NCI-H1105 (cell line): ENCODE measurements around the gene SLC2A4.
A peak's percentile ranks its signal among the peaks of the same experiment; 100 is the strongest.

Source experiments
- DNase-seq: peaks from one replicate; lab custom pipeline; 2025; lab: John Stamatoyannopoulos, UW

SLC2A4 gene

GRCh38 chr17:7279448-7279847, 2.1 kb upstream of the SLC2A4 start:
- DNase-seq, result no peak

GRCh38 chr17:7280519-7281073, 922 bp upstream of the SLC2A4 start:
- peak; percentile 89 for DNase-seq

- DNase-seq, result peak; percentile 35
Observed at GRCh38 chr17:7281953-7282751, 634 bp downstream of the SLC2A4 start.

- no peak for DNase-seq
Observed at GRCh38 chr17:7282752-7283321, 1.3 kb downstream of the SLC2A4 start.

- no peak for DNase-seq
Observed at GRCh38 chr17:7283471-7284216, 2.1 kb downstream of the SLC2A4 start.

GRCh38 chr17:7284911-7285310, 3.4 kb downstream of the SLC2A4 start:
- DNase-seq, result no peak

GRCh38 chr17:7285679-7286078, 4.2 kb downstream of the SLC2A4 start:
- DNase-seq, result no peak

- no peak for DNase-seq
Observed at GRCh38 chr17:7289256-7290032, 7.9 kb downstream of the SLC2A4 start.

- DNase-seq, result no peak
Observed at GRCh38 chr17:7290166-7290565, 8.6 kb downstream of the SLC2A4 start.

- no peak for DNase-seq
Observed at GRCh38 chr17:7290685-7291084, 9.2 kb downstream of the SLC2A4 start.

GRCh38 chr17:7292194-7292593, 10.7 kb downstream of the SLC2A4 start:
- DNase-seq, result no peak

- DNase-seq, result no peak
Observed at GRCh38 chr17:7292729-7293128, 11.2 kb downstream of the SLC2A4 start.

- no peak for DNase-seq
Observed at GRCh38 chr17:7293159-7293558, 11.6 kb downstream of the SLC2A4 start.

GRCh38 chr17:7293816-7294613, 12.5 kb downstream of the SLC2A4 start:
- peak; percentile 63 for DNase-seq

GRCh38 chr17:7294614-7295153, 13.2 kb downstream of the SLC2A4 start, which contains the start of gene YBX2:
YBX2 (minus strand) TSS chr17:7294639; CDS start chr17:7294500, 139 bp downstream.
- peak; percentile 93 for DNase-seq

GRCh38 chr17:7295230-7296180, 14.0 kb downstream of the SLC2A4 start:
- no peak for DNase-seq

- DNase-seq, result peak; percentile 93
Observed at GRCh38 chr17:7296189-7296861, 14.8 kb downstream of the SLC2A4 start.

- DNase-seq, result no peak
Observed at GRCh38 chr17:7304179-7304578, 22.7 kb downstream of the SLC2A4 start.
